Endometrial microvascular endothelial cells (primary cell): ENCODE measurements around the gene GAB1. TPM values are rescaled to one million over a fixed set of nuclear protein-coding genes. Genes with fewer than 3 reads are reported as not detected.

Experiments
- in situ Hi-C: cut with HindIII; loops from 2 replicates; pipeline ENCODE4 v1.10.0; 2017; ENCODE audit warnings: low sequenced_read_pairs, low pct_unique_long_range_greater_than_20kb; ENCODE audit errors: inconsistent ontology term
- total RNA-seq: library from RNA; depleted of rRNA; stranded (reverse); fragments of >200 nt; gene quantifications from one replicate; pipeline ENCODE4 v1.2.3, GENCODE V29; 2015; ENCODE audit errors: inconsistent ontology term

GAB1 gene
- total RNA-seq, 1 donor from 2014 or later: 3.6 TPM

- in situ Hi-C loops: no loop called here
These were observed 101.3 kb downstream of the GAB1 start for GRCh38 chr4:143437937-143438336.

DNA sequence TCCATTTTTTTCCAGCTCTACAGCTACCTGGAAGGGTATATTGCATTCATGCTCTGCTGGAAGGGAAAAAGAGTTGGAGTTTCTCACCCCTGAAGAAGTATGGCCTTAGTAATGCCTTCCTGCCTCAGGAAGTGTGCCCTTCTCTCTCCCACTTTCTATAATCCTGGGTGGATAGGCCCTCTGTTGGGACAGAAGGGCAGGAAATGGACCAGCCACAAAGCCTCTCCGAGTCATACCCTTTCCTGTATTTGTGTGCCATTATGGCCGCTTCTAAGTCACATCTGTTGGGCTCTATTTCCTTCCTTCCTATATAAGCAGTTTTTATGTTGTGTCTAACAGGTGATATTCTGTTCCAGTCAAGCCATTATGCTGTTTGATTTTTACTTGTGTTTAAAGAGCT, 102.0 kb downstream of the GAB1 start:
- in situ Hi-C loops: no loop called here

DNA sequence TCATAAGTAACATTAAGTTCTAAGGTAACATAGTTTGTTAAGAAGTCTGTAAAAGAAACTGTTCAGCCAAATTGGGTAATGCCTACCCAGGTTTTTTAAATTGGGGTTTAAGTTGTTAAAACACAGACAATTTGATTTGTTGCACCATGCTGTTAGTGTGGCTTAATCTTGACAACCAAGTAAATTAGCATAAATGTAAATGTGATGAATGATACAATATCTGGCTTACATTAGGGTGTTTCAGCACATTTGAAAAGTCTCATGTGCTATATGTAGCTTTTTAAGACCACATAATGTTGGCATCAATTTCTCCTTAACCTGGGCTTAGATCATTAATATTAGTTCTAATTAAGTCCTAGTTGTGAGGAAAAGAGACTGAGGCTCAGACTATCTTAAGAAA, 104.4 kb downstream of the GAB1 start:
- in situ Hi-C loops: no loop called here

DNA sequence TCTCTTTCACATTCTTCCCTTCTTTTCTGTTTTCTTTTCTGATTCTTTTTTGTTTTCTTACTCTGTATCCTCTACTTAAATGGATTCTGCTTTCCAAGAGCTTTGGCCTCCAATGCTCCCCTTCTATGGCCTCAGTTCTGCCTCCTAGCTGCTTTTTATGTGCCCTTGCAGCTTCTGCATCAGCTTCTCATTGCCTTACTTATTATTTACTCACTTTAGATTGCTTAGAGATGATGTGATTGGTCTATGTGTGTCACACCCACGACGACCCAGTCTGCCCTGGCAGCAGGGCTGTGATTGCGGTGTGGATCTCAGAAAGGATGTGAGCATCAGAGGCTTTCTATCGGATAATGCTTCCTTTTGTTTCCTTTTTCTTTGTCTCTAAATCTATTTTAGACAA, 105.0 kb downstream of the GAB1 start:
- in situ Hi-C loops: no loop called here

GRCh38 chr4:143443728-143444127, 107.1 kb downstream of the GAB1 start:
- in situ Hi-C loops: no loop called here

GRCh38 chr4:143451186-143451585, 114.5 kb downstream of the GAB1 start:
- in situ Hi-C loops: no loop called here

DNA sequence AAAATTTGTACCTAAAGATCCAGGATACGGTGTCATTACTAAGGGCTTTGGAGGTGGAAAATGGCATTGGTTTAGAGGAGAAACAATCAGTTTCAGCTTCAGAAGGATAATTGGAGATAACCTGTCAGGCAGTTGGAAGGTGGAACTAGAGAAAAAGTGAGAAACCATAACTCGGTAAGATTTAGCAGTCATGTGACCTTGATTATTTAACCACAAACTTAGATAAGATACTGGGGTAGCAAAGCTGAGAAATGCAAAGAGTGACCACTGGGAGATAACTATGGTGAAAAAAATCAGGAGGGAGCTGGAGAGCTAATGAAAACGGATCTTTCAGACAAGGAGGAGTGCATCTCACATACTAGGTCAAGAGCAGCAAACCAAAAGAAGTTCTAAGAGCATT, 118.5 kb downstream of the GAB1 start:
- in situ Hi-C loops: no loop called here

GRCh38 chr4:143458966-143459365, 122.3 kb downstream of the GAB1 start:
- in situ Hi-C loops: no loop called here

DNA sequence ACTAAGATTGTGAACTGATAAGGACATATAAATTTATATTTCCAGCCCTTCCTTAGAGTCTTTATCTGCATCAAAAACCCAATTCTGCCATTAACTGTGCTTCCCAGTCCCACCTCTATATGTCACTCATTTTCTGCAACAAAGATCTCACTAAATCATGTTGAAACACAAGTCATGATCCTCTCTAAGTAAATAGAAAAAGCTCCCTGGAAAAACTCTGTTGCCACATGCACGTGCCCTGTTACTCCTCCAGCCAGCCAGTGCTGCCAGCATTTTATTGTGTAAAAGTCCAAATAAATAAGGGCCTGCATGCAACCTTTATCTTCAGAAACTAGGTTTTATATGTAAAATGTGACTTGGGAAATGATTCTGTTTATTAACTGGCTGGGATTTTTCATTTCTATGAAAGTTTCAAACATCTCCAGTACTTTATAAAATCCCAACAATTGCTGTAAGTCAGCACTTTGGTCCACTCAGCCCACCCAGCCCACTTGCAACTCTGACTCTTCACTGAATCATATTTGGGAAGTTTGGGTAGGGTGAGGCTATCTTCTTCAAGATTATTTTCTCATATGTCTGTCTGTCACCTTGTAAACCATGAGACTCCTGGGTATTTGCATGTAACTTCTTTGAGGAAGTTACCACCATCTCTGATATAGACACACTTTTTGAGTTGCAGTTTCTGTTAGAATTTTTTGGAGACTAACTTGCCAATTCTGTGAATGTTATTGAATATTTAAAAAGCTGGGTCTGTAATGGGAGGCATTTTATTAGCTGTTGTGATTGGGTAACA, 136.9 kb downstream of the GAB1 start:
- in situ Hi-C loops: no loop called here

DNA sequence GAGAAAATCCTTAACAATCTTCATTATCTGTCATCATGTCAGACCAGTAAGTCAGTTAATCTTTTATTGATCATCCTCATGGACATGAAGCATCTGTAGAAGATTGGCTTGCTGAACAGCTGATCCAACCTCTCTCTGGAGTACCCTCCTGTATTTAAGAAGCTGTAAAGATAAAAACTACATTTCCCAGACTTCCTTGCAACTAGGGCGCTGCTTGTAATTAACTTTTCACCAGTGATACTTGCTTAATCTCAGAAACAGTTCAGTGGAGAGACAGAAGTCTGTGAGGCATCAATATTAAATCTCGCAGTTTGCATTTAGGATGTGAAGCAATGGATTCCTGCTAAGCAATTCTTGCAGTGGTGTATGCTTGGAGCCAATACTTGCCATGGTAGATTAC, 140.8 kb downstream of the GAB1 start:
- in situ Hi-C loops: no loop called here

DNA sequence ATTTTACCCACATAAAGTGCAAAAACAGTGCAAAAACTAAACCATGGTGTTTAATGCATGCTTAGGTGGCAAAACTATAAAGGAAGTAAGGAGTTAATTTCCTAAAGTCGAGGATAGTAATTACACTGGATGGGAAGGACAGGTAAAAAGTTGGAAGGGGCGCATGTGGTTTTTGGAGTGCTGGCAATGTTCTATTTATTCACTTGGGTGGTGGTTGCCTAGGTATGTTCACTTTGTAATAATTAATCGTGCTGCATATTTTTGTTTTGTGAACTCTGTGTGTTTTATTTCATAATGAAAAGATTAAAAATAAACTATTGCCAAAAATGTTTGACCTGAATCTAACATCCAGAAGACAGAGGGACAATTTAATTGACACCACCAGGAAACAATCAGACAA, 144.7 kb downstream of the GAB1 start:
- in situ Hi-C loops: no loop called here

DNA sequence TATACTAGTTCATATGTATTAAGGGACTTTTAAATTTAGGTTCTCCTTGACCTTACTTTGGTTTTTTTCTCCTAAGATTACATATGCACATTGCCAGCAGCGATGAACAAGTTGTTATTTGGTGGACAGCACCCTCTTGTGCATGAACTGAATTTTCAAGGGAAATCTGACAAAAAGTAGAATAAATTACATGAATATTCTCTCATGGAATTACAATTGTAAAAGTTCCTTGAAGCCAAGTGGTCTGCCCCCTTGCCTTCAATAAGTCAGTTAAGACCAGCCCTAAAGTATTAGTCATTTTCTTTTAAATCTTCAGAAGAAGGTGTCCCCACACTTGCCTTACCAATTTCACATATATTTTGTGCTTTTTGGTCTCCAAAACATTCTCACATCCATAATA, 146.2 kb downstream of the GAB1 start:
- in situ Hi-C loops: no loop called here

DNA sequence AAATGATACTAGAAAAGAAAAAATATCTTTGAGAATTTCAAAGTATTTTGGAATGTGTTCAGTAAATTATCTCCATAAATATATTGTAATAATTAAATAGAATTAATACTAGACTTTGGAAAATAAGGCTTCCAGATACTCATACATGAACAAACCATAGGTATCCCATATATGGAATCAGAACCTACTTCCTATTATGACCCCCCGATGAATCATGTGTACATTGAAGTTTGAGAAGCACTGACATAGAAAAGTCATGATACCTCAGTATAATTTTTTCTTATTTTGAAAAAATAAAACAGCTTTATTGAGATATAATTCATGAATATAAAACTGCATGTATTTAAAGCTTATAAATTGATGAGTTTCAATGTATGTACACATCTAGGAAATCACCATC, 149.6 kb downstream of the GAB1 start:
- in situ Hi-C loops: no loop called here

DNA sequence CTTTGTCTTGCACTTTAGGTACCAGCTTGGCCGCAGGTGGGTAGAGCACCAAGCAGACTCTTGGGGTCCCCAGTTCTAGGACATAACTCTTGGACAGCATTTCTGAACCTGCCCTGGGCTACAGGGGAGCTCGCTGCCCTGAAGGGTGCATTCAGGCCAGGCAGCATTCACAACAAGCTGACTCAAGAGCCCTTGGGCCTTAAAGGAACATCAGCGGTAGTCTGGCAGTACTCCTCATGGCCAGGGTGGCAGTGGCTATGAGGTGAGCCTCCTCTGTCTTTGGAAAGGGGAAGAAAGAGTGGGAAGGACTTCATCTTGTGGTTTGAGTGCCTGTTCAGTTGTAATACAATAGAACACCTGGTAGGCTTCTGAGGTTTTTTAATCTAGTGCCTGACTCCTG, 152.0 kb downstream of the GAB1 start:
- in situ Hi-C loops: no loop called here

GRCh38 chr4:143489106-143489505, 152.4 kb downstream of the GAB1 start:
- in situ Hi-C loops: no loop called here

DNA sequence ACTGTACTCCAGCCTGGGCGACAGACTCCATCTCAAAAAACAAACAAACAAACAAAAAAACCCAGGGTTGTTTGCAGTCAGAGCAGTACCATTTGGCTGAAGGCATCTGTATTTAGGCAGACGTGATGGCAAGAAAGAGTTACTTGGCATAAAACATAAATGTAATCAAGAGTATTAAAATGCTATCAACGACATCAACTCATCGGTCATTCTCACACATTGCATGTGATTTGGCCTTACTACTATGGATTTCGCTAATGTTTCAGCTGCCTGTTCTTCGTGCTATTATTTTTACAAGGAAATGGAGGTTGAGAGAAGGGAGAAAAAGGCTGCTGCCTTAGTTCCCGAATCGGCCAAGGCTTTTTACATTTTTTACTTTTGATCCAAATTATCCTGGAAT, 161.3 kb downstream of the GAB1 start:
- in situ Hi-C loops: no loop called here

DNA sequence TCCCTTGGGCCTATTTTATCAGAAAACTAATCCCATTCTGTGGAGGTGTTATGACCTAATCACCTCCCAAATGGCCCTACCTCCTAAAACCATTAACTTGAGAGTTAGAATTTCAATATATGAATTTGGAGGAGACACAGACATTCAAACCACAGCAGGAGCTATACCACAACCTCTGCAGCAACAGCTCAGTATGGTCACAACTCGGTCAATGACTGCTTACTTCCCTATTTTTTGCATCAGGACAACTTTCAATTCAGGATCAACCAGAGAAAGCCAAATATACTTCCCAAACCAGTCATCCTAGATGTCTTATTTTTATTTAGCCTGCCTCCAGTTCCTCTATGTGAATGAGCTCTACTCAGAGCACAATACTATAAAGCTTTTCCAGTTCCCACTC, 165.6 kb downstream of the GAB1 start:
- in situ Hi-C loops: loop anchor here (25.0 kb wide), 1 partner anchor 290 kb away; no protein-coding TSS in a partner anchor

DNA sequence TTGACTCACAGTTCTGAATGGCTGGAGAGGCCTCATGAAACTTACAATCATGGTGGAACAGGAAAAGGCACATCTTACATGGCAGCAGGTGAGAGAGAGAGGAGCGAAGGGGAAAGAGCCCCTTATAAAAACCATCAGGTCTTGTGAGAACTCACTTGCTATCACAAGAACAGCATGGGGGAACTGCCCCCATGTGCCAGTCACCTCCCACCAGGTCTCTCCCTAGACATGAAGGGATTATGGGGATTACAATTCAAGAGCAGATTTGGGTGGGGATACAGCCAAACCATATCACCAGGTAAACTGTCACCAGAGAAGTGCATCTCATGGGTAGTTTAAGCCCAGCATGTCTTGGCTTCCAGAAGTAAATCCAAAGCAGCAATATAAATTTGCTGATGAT, 169.4 kb downstream of the GAB1 start:
- in situ Hi-C loops: loop anchor here (25.0 kb wide), 1 partner anchor 294 kb away; no protein-coding TSS in a partner anchor

- in situ Hi-C loops: loop anchor here (25.0 kb wide), 1 partner anchor 300 kb away; no protein-coding TSS in a partner anchor
These were observed 175.2 kb downstream of the GAB1 start for GRCh38 chr4:143511906-143512305.

GRCh38 chr4:143512978-143513313, 176.3 kb downstream of the GAB1 start:
- in situ Hi-C loops: loop anchor here (25.0 kb wide), 1 partner anchor 301 kb away; no protein-coding TSS in a partner anchor
